LNCAP (cell line): Measurements from ENCODE around the gene FLG2.

Experiments used
- TF ChIP-seq, protein P1 (sequence below): fragments of 450-650 bp; IDR thresholded peaks from 2 replicates; pipeline ENCODE4 v1.5.1; 2017; ENCODE audit warnings: mild to moderate bottlenecking

FLG2 gene

GRCh38 chr1:152386940-152387339, 27.1 kb upstream of the FLG2 start:
- TF ChIP-seq, protein P1, sequence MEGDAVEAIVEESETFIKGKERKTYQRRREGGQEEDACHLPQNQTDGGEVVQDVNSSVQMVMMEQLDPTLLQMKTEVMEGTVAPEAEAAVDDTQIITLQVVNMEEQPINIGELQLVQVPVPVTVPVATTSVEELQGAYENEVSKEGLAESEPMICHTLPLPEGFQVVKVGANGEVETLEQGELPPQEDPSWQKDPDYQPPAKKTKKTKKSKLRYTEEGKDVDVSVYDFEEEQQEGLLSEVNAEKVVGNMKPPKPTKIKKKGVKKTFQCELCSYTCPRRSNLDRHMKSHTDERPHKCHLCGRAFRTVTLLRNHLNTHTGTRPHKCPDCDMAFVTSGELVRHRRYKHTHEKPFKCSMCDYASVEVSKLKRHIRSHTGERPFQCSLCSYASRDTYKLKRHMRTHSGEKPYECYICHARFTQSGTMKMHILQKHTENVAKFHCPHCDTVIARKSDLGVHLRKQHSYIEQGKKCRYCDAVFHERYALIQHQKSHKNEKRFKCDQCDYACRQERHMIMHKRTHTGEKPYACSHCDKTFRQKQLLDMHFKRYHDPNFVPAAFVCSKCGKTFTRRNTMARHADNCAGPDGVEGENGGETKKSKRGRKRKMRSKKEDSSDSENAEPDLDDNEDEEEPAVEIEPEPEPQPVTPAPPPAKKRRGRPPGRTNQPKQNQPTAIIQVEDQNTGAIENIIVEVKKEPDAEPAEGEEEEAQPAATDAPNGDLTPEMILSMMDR: no peak

DNA sequence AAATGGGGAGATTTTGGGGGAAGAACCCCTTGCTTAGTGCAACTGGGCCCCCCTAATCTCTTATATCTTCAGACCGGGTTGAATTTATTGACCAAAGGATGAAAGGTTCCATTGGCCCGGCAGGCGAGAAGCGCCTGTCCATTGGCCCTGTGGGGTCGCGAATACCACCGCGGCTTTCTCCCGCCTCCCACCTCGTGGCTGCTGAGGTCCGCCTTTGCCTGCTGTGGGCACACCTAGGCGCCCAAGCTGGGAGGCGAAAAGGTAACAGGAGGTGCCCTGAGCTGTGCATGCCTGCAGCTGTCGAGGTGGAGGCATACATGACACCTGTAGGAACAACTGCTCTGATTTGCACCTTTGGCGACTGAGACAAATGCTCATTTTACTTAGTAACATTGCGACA, 21.1 kb upstream of the FLG2 start:
- TF ChIP-seq, protein P1: no peak

DNA sequence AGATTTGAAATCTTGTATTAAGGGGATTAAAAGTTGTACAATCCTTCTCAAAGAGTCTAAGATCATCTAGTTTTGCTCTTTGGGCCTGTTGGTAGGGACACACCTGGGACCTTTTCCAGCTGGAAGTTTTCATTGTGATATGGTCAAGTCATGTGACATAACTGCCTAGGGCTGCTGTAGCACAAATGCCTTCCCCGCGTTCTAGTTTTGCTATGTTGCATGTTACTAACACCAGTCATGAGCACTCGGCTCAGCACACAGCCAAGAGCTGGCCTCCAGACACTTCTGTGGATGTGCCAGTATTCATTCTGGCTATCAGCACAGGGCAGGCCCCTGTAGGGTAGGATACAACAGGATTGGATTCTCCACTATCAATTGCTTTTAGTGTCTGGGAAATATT, 14.6 kb upstream of the FLG2 start:
- TF ChIP-seq, protein P1: no peak

DNA sequence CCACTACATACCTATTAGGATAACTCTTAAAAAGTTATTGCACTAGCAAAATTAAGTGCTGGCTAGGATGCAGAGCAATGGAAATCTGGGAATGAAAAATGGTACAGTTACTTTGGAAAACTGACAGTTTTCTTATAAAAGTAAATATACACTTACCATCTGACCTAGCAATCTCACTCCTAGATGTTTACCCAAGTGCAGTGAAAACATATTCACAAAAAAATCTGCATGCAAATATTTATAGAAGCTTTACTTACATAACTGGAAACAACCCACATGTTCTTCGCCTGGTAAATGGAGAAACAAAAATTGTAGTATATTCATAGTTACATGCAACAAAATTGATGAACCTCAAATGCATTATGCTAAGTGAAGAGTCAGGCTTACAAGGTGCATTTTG, 12.9 kb upstream of the FLG2 start:
- TF ChIP-seq, protein P1: no peak

GRCh38 chr1:152367436-152367835, 7.6 kb upstream of the FLG2 start:
- TF ChIP-seq, protein P1: no peak

- TF ChIP-seq, protein P1: no peak
These were observed 3.1 kb downstream of the FLG2 start for GRCh38 chr1:152356736-152357135.

DNA sequence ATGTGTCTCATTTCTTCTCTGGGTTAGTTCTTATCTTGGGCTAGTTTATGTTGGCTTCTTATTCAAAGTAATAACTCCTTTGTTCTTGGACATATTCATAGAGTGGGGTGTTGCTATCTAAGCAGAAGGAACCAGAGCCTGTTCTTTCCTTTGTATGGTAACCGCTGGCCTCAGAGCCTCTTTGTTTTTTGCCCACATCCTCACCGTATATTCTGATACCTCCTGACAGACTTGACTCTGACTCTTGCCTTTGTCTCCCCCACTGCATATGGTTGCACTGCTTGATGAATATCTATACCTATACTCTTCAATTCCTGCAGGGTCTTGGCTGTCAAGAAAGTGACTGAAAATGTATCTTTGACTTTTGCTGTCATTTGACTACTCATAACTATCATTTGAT, 10.2 kb downstream of the FLG2 start:
- TF ChIP-seq, protein P1: no peak

GRCh38 chr1:152348447-152348846, 11.4 kb downstream of the FLG2 start:
- TF ChIP-seq, protein P1: peak; percentile 58
